ENCODE measurements around the gene JOSD2.

The JOSD2 gene

DNA sequence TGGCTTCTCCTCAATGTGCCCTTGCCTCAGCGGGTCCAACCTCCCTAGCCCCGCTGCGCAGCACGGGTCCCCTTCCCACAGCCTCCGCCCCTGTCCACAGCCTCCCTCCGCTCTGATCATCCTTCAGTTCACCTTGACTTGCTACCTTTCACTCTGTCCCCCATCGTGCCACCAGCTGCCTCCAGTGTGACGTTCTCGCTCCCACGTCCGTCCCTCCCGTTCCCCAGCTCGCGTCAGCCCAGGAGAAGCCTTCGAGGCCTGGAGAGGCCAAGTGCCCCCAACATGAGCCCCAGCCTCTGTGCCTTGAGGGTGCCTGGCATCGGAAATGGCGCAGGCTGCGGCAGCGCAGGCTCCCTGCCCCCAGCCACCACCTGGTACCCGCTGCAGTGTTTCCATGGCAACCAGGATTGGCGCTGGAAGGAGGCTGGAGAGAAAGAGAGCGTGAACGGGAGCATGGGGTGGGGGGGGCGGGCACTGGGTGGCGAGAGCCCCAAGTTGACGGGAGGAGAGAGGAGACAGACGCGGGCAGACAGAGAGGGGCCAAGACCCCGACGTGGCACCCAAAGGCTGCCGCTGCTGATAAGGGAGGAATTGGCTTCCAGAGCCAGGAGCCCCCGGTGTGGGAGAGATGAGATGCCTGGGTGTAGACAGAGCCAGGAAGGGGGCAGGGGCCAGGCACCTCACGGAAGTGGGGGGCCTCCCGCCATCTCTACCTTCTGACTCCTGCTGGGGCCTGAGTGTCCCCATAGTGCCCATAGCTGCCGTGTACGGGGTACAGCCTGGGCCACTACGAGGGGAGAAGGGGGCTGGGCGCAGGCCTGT lies 3.6 kb upstream of the JOSD2 start:
- no peak for DNase-seq (ENCODE audit: low read depth in 2 of 2)

- no peak for DNase-seq (ENCODE audit: low read depth in 2 of 2)
Measured at GRCh38 chr19:50513746-50514345, 2.9 kb upstream of the JOSD2 start, which contains the start of gene ASPDH. TSS of gene ASPDH (minus strand) at chr19:50513913. CDS start at chr19:50513823, 90 bp downstream.

- DNase-seq (ENCODE audit: low read depth in 2 of 2): no peak
Measured at GRCh38 chr19:50512999-50513745, 2.2 kb upstream of the JOSD2 start.

DNA sequence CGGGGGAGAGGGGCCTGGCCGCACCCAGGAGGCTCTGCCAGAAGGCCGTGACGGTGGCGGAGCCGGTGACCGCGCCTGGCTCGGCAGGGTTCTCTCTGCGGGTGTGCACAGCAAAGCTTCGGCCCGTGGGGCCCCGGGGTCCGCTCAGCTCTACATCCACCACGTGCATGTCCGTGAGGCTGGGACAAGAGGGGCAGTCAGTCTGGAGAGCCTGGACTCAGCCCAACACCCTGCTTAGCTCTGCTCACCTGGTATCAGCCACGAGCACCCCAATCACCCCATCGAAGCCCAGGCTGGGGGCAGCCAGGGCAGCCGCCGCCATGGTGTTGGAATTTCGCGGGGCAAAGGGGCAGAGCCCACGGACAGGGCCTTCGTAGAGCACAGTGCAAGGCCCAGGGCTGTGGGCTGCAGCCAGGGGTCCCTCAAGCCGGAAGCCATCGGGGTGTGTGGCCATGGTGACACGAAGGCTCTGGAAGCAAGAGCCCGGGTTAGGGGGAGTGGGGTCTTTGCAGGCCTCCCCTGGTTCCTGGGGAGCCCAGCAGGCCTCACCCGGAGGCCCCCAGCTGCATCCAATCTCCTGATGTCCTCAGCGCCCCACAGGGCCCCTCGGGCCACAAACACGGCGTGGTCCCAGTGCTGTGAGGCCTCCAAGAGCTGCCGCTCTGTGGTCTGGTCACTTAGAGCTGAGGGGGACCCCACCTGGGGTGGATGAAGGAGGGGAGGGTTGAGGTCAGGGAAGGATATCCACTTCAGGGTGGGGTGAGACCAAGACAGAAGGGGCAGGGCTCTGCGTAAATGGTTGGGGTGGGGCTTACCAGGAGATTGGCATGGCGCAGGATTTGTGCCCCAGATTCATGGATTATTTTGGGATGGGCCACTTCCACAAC lies 1.4 kb upstream of the JOSD2 start:
- DNase-seq (ENCODE audit: low read depth in 2 of 2): no peak

DNA sequence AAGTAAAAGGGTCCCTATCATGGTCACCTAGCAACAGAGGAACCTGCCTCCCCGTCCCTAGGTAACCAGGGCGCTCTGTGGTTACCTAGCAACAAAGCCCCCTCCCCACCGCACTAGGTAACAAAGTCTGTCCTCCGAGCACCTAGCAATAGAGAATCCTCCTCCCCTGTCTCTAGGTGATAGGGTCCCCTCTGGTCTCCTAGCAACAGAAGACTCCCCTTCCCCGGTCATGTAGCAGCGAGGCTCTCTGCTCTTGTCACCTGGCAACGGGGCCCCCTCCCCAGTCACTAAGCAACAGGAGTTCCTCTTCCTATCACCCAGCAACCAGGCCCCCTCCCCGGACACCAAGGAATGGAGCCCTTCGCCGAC lies 307 bp downstream of the JOSD2 start:
- DNase-seq (ENCODE audit: low read depth in 2 of 2): no peak

DNA sequence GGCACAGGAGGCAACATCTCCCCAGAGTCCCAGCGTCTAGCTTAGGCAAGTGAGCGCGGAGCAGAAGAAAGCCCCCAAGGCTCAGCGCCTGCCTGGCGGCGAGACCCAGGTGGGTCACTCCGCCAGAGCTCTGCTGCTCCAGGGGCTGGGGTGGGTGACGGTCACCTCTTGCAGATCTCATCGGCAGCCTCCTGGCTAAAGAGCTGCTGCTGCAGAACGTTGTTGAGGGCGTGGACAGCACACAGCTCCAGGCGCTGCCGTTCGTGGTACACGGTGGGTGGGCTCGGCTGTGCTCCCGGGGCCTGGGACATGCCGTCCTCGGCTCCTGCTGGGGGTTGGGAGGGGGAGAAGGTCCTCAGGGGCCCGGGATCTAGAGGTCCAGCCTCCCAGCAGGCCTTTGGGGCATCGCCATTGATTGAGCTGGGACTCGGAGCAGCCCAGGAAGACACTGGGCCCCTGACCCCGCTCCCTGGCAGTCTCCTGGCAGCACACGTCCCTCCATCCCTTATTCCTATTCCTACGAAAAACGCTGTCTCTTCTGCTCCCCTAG lies 795 bp downstream of the JOSD2 start:
- no peak for DNase-seq (ENCODE audit: low read depth in 2 of 2)

- no peak for DNase-seq (ENCODE audit: low read depth in 2 of 2)
Measured at GRCh38 chr19:50509366-50509765, 1.6 kb downstream of the JOSD2 start.

DNA sequence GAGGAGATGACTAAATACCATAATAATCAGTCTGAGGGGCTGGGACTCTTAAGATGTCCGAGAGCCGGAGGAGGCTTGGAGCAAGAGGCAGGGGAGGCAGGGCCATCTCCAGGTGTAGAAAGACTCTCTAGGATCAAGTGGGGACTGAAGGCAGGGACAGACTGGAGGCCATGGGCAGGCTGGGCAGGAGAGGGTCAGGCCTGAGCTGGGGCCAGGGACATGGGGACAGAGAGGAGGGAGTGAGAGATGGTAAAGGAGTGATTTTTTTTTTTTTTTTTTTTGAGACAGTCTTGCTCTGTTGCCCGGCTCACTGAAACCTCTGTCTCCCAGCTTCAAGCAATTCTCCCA lies 2.2 kb downstream of the JOSD2 start:
- DNase-seq (ENCODE audit: low read depth in 2 of 2): no peak

GRCh38 chr19:50507376-50507775 lies 3.6 kb downstream of the JOSD2 start:
- DNase-seq (ENCODE audit: low read depth in 2 of 2): no peak

- no peak for DNase-seq (ENCODE audit: low read depth in 2 of 2)
Measured at GRCh38 chr19:50506700-50507099, 4.3 kb downstream of the JOSD2 start.

DNA sequence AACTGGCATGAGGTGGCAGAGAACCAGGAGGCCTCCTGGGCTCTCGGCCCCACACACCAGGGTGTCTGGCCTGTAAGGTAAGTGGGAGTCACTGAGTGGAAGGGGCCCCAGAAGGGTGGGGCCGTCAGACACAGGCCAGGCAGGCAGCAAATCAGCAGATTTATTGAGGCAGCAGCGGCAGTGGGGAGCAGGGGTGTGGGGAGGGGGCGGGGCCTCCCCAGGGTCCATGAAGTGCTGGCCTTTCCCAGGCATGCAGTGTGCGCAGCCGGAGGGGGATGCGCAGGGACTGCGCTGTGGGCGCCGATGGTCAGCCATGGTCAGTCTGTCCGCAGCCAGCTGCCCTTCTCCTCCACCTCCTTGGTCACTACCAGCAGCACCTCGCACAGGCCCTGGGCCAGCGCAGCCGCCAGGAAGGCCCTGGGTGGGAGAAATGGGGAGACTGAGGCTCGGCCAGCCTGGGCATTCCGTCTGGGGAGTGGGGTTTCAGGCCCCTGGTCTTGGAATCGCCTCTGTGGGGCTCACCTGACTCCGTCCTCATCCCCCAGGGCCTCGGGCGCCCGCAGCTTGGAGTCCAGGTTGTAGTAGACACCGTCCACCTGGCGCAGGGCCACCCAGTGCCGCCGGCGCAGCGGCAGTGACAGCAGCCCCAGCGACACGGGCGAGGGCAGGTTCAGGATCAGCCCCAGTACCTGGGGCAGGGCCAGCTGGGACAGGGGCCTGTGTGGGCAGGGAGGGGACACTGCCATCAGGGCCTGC lies 5.0 kb downstream of the JOSD2 start:
- no peak for DNase-seq (ENCODE audit: low read depth in 2 of 2)

GRCh38 chr19:50501568-50502475 lies 9.2 kb downstream of the JOSD2 start:
- DNase-seq (ENCODE audit: low read depth in 2 of 2): no peak

DNA sequence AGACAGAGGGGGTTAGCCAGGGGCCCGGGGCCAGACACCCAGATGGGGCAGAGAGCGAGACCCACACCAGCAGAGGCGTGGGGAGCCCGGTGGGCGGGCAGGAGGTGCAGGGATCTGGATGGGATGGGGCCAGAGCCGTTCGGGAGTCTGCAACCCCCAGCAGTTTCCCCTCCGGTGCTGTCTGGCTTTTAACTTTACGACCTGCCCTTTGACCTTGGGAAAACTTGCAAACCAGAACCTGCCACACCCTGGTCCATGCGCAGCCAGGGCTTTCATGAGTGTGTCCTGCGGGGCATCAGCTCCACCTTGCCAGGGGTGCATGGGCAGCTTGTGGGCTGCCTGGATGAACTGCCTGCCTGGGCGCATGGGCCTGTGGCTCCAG lies 9.8 kb downstream of the JOSD2 start:
- DNase-seq (ENCODE audit: low read depth in 2 of 2): no peak

- no peak for DNase-seq (ENCODE audit: low read depth in 2 of 2)
Measured at GRCh38 chr19:50500753-50501151, 10.2 kb downstream of the JOSD2 start.

DNA sequence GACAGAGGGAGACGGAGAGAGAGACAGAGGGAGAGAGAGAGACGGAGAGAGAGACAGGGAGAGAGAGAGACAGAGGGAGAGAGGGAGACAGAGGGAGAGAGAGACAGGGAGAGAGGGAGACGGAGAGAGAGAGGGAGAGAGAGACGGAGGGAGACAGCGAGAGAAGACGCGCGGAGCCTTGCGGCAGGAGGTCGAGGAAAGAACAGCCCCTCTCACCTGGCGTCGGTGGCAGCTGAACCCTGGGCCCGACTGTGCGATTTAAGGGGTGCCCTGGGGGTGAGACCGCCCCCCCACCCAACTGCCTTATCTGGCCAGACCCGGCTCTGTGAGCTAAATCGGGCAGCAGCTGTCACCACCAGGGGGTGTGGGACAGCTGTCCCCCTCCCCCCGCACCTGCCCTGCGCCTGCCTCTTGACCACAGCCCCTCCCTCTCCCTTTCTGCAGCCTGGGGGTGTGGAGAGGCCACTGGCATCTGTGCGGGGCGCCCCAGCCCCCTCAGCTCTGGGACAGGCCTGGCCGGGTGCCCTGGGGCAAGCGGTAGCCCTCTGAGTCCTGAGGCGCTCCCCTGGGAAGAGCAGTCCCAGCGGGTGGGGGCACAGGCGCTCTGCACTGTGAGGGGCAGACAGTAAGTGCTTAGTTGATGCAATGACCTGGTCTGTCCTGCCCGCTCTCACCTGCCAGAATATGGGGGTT lies 10.8 kb downstream of the JOSD2 start:
- DNase-seq (ENCODE audit: low read depth in 2 of 2): no peak

DNA sequence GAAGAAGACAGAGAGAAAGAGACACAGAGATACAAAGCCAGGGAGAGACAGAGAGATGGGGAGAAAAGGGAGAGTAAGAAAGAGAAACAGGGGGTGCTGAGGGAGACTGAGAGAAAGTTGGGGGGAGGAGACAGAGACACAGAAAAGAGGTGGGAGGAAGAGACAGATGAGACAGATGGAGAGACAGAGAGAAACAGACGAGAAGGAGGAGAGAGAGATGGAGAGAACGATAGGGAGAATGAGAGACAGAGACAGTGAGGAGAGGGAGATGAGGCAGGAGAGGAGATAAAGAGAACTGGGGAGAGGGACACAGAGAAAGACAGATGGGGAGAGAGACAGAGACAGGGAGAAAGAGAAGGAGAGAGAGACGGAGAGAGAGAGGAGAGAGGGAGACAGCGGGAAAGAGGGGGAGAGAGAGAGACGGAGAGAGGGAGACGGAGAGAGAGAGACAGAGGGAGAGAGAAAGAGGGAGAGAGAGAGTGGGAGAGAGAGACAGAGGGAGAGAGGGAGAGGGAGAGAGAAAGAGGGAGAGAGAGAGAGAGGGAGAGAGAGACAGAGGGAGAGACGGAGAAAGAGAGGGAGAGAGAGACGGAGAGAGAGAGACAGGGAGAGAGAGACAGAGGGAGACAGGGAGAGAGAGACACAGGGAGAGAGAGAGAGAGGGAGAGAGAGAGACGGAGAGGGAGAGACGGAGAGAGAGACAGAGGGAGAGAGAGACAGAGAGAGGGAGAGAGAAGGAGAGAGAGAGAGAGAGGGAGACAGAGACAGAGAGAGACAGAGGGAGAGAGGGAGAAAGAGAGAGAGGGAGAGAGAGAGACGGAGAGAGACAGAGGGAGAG lies 12.6 kb downstream of the JOSD2 start:
- no peak for DNase-seq (ENCODE audit: low read depth in 2 of 2)

GRCh38 chr19:50497022-50497405 lies 14.0 kb downstream of the JOSD2 start:
- DNase-seq (ENCODE audit: low read depth in 2 of 2): no peak
